ENCODE results near the gene CDKN1B. TPM values are rescaled to one million over a fixed set of nuclear protein-coding genes. Genes with fewer than 3 reads are reported as not detected.

Gene CDKN1B
- total RNA-seq, 3 donors from 2014 or later = 45.0 to 113 (median 100.0) TPM

- no peak for TF ChIP-seq CTCF (IDR thresholded peaks at IDR 0.05)
- TF ChIP-seq POLR2A (IDR thresholded peaks at IDR 0.05) = no peak
- TF ChIP-seq POLR2AphosphoS5 (IDR thresholded peaks at IDR 0.05) = no peak
- Histone ChIP-seq H3K4me1 (no peaks in the 10 kb centered on the region), H3K9me3 (no peaks in the 10 kb centered on the region), H3K4me3 (no peak overlapping the region), H3K36me3 (no peaks in the 10 kb centered on the region), H3K27me3 (no peaks in the 10 kb centered on the region), H3K27ac (no peak overlapping the region)
- intact Hi-C loops (cut with DNase I; ENCODE audit: low total_unique reads) = no loop called here
- no peak for DNase-seq (ENCODE audit: low spot score in 2 of 2)
Measured at GRCh38 chr12:12689647-12690300, 27.4 kb upstream of the CDKN1B start.

- intact Hi-C loops (cut with DNase I; ENCODE audit: low total_unique reads) = no loop called here
Measured at GRCh38 chr12:12691549-12691948, 25.6 kb upstream of the CDKN1B start.

GRCh38 chr12:12693111-12693671 lies 24.0 kb upstream of the CDKN1B start:
- Histone ChIP-seq H3K4me3 (no peak overlapping the region), H3K27me3 (no peaks in the 10 kb centered on the region), H3K36me3 (no peaks in the 10 kb centered on the region), H3K27ac (no peak overlapping the region), H3K4me1 (no peaks in the 10 kb centered on the region), H3K9me3 (no peaks in the 10 kb centered on the region)
- no peak for TF ChIP-seq POLR2AphosphoS5 (IDR thresholded peaks at IDR 0.05)
- no peak for TF ChIP-seq POLR2A (IDR thresholded peaks at IDR 0.05)
- no peak for TF ChIP-seq CTCF (IDR thresholded peaks at IDR 0.05)
- DNase-seq (ENCODE audit: low spot score in 2 of 2) = no peak
- intact Hi-C loops (cut with DNase I; ENCODE audit: low total_unique reads) = no loop called here

More at GRCh38 chr12:12691549-12691948, 25.6 kb upstream of the CDKN1B start:
- no peaks in the 10 kb centered on the region for H3K27me3 ChIP-seq
- H3K4me1 ChIP-seq = no peaks in the 10 kb centered on the region
- DNase-seq (ENCODE audit: low spot score in 2 of 2) = no peak
- H3K27ac ChIP-seq = no peak overlapping the region
- no peaks in the 10 kb centered on the region for H3K9me3 ChIP-seq
- no peaks in the 10 kb centered on the region for H3K36me3 ChIP-seq
- H3K4me3 ChIP-seq = no peak overlapping the region
- TF ChIP-seq CTCF (IDR thresholded peaks at IDR 0.05) = no peak
- no peak for TF ChIP-seq POLR2A (IDR thresholded peaks at IDR 0.05)
- TF ChIP-seq POLR2AphosphoS5 (IDR thresholded peaks at IDR 0.05) = no peak

GRCh38 chr12:12696562-12697383 lies 20.4 kb upstream of the CDKN1B start:
- DNase-seq (ENCODE audit: low spot score in 2 of 2) = peak; percentile 88 to 90
- peak overlapping the region; percentile 56 to 65 (median 57) for H3K4me3 ChIP-seq
- intact Hi-C loops (cut with DNase I; ENCODE audit: low total_unique reads) = no loop called here

More at GRCh38 chr12:12696562-12697383, 20.4 kb upstream of the CDKN1B start:
- Histone ChIP-seq H3K4me1 (no peaks in the 10 kb centered on the region), H3K27me3 (no peaks in the 10 kb centered on the region), H3K9me3 (no peaks in the 10 kb centered on the region), H3K27ac (peak overlapping the region; percentile 91 to 98), H3K36me3 (no peaks in the 10 kb centered on the region)
- TF ChIP-seq POLR2AphosphoS5 (IDR thresholded peaks at IDR 0.05) (peak; percentile 84 to 95 (median 94)), POLR2A (IDR thresholded peaks at IDR 0.05) (peak; percentile 86), CTCF (IDR thresholded peaks at IDR 0.05) (peak in 1 of 3 donors; percentile 6)

All from breast epithelium (tissue), 4 donors.